RWPE1 (cell line): Measurements from ENCODE around the gene ATP8A2.
"Not testable (repeated sequence)": the region's sequence is repeated elsewhere in the genome, so short reads cannot be mapped to it uniquely, and the experiment has no call there.

ENCODE experiments used
- CTCF ChIA-PET: fragments of 350-600 bp; sonication (Branson Sonifier 250); formaldehyde crosslinking; extraction: SDS; loops from one replicate; lab custom pipeline; 2021; lab: Yijun Ruan, JAX
- POLR2A ChIA-PET: fragments of 400-600 bp; formaldehyde crosslinking; extraction: SDS; loops from one replicate; lab custom pipeline; 2020; ENCODE audit warnings: antibody characterized with exemption; ENCODE audit not compliant: low non-redundant PET; lab: Yijun Ruan, JAX
- DNase-seq: peaks from one replicate; pipeline ENCODE4 v3.0.0; 2012; ENCODE audit warnings: low spot score
- H3K27ac ChIP-seq: fragments of 450-650 bp; 2 replicates; pipeline ENCODE4 v1.5.1; 2017
- TF ChIP-seq, protein P1 (sequence below): fragments of 450-650 bp; conservative IDR thresholded peaks from 2 replicates; pipeline ENCODE4 v1.5.1; 2017; ENCODE audit warnings: low read depth, mild to moderate bottlenecking

ATP8A2 gene

DNA sequence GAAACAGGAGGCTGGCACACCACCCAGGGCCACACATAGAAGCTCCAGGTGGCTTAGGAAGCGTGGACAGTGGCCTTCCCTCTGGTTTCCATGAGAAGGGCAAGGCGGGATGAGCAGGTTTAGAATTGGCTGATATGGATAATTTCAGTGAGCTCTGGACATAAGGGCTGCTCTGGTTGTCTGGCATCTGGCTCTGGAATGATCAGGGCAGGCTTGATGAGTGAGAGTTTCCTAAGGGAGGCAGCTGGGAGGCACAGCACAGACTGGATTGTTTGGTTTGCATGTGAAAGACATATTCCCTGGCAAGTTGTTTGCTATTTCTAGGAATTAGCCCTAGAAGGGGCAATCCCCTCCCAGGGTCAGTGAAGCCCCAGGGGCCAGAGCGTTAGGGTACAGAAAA lies 129.5 kb downstream of the ATP8A2 start:
- POLR2A ChIA-PET: no interaction called here
- no peak for DNase-seq
- H3K27ac ChIP-seq: no peak overlapping the region
- TF ChIP-seq, protein P1, sequence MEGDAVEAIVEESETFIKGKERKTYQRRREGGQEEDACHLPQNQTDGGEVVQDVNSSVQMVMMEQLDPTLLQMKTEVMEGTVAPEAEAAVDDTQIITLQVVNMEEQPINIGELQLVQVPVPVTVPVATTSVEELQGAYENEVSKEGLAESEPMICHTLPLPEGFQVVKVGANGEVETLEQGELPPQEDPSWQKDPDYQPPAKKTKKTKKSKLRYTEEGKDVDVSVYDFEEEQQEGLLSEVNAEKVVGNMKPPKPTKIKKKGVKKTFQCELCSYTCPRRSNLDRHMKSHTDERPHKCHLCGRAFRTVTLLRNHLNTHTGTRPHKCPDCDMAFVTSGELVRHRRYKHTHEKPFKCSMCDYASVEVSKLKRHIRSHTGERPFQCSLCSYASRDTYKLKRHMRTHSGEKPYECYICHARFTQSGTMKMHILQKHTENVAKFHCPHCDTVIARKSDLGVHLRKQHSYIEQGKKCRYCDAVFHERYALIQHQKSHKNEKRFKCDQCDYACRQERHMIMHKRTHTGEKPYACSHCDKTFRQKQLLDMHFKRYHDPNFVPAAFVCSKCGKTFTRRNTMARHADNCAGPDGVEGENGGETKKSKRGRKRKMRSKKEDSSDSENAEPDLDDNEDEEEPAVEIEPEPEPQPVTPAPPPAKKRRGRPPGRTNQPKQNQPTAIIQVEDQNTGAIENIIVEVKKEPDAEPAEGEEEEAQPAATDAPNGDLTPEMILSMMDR: no peak
- CTCF ChIA-PET: no interaction called here

DNA sequence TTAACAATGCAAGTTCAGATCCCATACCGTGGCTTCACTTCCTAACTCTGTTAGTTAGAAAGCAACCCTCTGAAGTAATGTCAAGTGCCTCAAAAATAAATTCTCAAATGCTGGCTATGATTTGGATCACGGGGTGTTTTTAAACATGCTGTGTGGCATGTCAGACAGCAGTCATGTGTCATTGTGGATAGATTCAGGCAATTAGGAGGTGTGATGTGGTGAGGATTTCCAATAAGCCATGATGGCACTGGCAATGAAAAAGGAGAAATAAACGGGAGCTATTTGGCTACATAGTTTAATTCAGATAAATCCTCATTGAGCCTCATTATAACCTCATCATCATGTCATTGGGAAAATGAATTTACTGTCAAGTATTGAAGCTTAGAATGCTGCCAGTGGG lies 130.3 kb downstream of the ATP8A2 start:
- CTCF ChIA-PET: no interaction called here
- H3K27ac ChIP-seq: no peak overlapping the region
- DNase-seq: no peak
- TF ChIP-seq, protein P1: no peak
- POLR2A ChIA-PET: no interaction called here

DNA sequence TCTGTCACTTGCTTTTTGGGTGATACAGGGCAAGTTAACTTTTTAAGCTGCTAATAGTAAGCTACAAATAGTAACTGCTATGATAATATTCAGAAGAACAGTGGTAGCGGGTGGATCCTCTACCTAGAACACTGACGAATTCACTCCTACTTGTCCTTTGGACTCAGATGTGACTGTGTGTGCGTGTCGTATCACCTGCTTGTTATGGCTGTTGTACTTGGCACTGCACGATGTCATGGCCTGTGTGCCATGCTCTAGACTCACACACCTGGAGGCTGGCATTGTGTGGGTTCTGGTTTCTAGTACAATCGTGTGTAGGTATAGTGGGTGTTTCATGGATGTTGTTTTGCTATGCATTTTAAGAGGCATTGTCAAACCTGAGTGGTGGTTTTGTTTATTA lies 130.8 kb downstream of the ATP8A2 start:
- no peak overlapping the region for H3K27ac ChIP-seq
- TF ChIP-seq, protein P1: no peak
- no peak for DNase-seq
- POLR2A ChIA-PET: no interaction called here
- CTCF ChIA-PET: no interaction called here

DNA sequence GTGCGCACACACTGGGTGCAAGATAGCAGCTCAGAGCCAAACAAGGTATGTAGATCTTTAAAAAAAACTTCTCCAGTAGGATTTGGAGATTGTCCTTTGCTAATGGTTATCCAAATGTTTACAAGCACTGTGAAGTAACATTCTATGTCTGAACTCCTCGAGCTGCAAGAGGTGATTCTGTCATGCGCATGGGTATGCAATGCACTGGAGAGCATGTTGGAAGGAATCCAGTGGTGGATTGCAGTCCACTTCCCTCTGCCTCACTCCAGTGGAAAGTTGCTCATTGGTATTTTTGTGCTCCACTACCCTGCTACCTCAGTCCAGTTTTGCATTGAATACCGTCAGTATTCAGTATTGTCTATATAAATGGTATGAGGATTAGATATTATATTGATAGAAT lies 132.1 kb downstream of the ATP8A2 start:
- H3K27ac ChIP-seq: no peak overlapping the region
- DNase-seq: no peak
- POLR2A ChIA-PET: no interaction called here
- TF ChIP-seq, protein P1: no peak
- CTCF ChIA-PET: interaction anchor here (0.6 kb wide), 1 partner anchor 16 kb away, joined by 4 read pairs; no protein-coding TSS in a partner anchor

DNA sequence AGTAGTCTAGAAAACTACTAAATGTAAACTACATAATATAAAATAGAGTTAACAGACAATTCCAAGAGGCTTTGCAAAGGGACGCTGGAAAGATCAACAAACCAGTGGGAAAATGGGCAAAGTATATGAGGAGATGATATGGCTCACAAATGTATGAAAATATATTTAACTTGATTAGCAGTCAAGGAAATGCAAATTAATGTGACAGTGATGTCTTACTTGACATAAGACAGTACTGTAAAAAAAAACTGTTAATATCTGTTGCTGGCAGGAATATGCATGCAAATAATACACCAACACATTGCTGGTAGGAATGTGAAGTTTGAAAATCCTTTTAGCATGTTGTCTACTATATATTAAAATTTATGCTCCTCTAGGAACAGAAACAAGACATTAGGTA lies 136.1 kb downstream of the ATP8A2 start:
- no peak overlapping the region for H3K27ac ChIP-seq
- ChIA-PET POLR2A (no interaction called here), CTCF (no interaction called here)
- TF ChIP-seq, protein P1: no peak
- no peak for DNase-seq

DNA sequence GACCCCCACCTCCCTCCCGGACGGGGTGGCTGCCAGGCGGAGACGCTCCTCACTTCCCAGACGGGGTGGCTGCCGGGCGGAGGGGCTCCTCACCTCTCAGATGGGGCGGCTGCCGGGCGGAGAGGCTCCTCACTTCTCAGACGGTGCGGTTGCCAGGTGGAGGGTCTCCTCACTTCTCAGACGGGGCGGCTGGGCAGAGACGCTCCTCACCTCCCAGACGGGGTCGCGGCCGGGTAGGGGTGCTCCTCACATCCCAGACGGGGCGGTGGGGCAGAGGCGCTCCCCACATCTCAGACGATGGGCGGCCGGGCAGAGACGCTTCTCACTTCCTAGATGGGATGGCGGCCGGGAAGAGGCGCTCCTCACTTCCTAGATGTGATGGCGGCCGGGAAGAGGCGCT lies 141.3 kb downstream of the ATP8A2 start:
- DNase-seq, POLR2A ChIA-PET, H3K27ac ChIP-seq, CTCF ChIA-PET: not testable (repeated sequence)

DNA sequence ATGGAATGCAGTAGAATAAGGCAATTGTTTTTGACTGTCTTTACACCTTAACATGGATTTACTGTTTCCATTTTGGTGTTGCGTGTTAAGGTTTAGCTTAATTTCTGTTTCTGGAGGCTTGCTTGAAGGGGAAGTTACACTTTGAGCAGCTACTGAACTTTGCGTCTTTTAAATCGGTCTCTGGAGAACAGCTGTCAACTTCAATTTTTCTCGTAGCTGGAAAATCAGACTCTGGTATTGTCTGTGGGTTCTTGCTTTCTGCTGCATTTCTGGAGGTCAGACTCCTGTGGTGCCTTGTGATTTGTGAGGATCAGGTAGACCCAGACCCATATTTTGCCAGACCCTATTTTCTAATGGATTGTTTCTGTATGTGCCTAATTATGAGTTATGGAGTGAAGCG lies 146.7 kb downstream of the ATP8A2 start:
- no peak overlapping the region for H3K27ac ChIP-seq
- TF ChIP-seq, protein P1: no peak
- ChIA-PET CTCF (no interaction called here), POLR2A (no interaction called here)
- DNase-seq: no peak
